Fibroblast of pulmonary artery (primary cell): Measurements from ENCODE around the gene PPP1R3A.
A peak's percentile ranks its signal among the peaks of the same experiment; 100 is the strongest.

Experiments used
- DNase-seq: peaks from one replicate; pipeline ENCODE4 v3.0.0-alpha.2; 2010; ENCODE audit warnings: low read depth
- H3K4me3 ChIP-seq: replicated peaks from 2 replicates; pipeline ENCODE4 v1.5.1; 2011; ENCODE audit warnings: low read depth, mild to moderate bottlenecking, control low read depth, low read length, moderate library complexity
- CTCF ChIP-seq: IDR thresholded peaks from 2 replicates; pipeline ENCODE4 v1.5.1; 2011; ENCODE audit warnings: mild to moderate bottlenecking, control low read depth, low read length, inconsistent platforms; ENCODE audit errors: missing control alignments

The PPP1R3A gene

GRCh38 chr7:113856010-113856409, 62.8 kb downstream of the PPP1R3A start:
- TF ChIP-seq CTCF, result no peak
- no peak overlapping the region for H3K4me3 ChIP-seq
- no peak for DNase-seq

- H3K4me3 ChIP-seq, result no peak overlapping the region
- no peak for TF ChIP-seq CTCF
- DNase-seq, result no peak
Measured at GRCh38 chr7:113840954-113841353, 77.9 kb downstream of the PPP1R3A start.

GRCh38 chr7:113835367-113835766, 83.4 kb downstream of the PPP1R3A start:
- TF ChIP-seq CTCF, result no peak
- no peak for DNase-seq
- H3K4me3 ChIP-seq, result no peak overlapping the region

GRCh38 chr7:113832196-113832745, 86.5 kb downstream of the PPP1R3A start:
- H3K4me3 ChIP-seq, result no peak overlapping the region
- no peak for TF ChIP-seq CTCF
- DNase-seq, result no peak

DNA sequence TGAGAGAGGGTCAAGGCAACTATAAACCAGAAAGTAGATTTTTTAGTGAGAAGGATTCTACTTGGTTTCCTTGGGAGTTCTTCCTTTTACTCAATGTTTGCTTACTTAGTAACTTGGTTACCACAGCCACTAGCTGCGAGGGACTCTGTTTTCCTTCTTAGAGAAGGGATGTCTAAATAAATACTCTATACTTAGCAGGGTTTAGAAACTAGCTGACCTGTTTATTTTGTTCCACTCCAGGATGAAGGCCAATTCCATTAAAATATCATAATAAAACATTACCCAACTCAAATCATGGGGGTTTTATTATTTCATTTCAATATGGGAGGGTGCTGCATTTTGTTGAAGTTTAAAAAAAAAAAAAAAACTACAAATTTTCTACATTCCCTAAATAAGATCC, 87.3 kb downstream of the PPP1R3A start:
- no peak for TF ChIP-seq CTCF
- DNase-seq, result peak; percentile 7
- H3K4me3 ChIP-seq, result no peak overlapping the region

GRCh38 chr7:113828581-113828980, 90.2 kb downstream of the PPP1R3A start:
- TF ChIP-seq CTCF, result no peak
- DNase-seq, result no peak
- no peak overlapping the region for H3K4me3 ChIP-seq
